C4-2B (cell line): Measurements from ENCODE around the gene TYRO3.

ENCODE experiments used
- ZFX ChIP-seq: fragments of 450-650 bp; IDR thresholded peaks from 2 replicates; pipeline ENCODE4 v1.6.1; 2017
- TF ChIP-seq, protein P1 (sequence below): fragments of 450-650 bp; conservative IDR thresholded peaks from 2 replicates; pipeline ENCODE4 v1.5.1; 2017; ENCODE audit warnings: mild to moderate bottlenecking

DNA sequence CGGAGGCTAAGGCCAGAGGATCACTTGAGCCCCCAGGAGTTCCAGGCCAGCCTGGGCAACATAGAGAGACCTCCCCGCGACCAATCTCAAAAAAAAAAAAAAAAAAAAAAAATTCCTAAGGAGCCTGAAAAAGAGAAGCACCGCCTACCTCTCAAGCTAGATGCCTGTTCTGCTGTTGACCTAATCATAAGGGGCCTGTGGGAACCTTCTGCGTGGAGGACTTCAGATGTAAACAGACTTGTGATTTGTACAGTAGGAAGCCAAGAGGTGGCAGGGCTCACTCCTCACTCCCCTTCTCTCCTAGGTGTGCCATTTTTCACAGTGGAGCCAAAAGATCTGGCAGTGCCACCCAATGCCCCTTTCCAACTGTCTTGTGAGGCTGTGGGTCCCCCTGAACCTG is 3.2 kb downstream of the TYRO3 start:
- TF ChIP-seq, protein P1, sequence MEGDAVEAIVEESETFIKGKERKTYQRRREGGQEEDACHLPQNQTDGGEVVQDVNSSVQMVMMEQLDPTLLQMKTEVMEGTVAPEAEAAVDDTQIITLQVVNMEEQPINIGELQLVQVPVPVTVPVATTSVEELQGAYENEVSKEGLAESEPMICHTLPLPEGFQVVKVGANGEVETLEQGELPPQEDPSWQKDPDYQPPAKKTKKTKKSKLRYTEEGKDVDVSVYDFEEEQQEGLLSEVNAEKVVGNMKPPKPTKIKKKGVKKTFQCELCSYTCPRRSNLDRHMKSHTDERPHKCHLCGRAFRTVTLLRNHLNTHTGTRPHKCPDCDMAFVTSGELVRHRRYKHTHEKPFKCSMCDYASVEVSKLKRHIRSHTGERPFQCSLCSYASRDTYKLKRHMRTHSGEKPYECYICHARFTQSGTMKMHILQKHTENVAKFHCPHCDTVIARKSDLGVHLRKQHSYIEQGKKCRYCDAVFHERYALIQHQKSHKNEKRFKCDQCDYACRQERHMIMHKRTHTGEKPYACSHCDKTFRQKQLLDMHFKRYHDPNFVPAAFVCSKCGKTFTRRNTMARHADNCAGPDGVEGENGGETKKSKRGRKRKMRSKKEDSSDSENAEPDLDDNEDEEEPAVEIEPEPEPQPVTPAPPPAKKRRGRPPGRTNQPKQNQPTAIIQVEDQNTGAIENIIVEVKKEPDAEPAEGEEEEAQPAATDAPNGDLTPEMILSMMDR = no peak
- TF ChIP-seq ZFX = no peak
